ENCODE results near the gene CACHD1. TPM values are rescaled to one million over a fixed set of nuclear protein-coding genes. Genes with fewer than 3 reads are reported as not detected.

CACHD1 gene
- polyA plus RNA-seq, 1 of the 3 experiments (the other 2 are of a cell fraction), result 2.2 TPM

GRCh38 chr1:64499011-64499410, 29.1 kb downstream of the CACHD1 start (continued):
- TF ChIP-seq EZH2phosphoT487 (IDR thresholded peaks at IDR 0.05; ENCODE audit: borderline replicate concordance, low read depth) (no peak), MAX (IDR thresholded peaks at IDR 0.05; ENCODE audit: low read depth) (no peak), GATA2 (CRISPR knock-in tag; IDR thresholded peaks at IDR 0.05) (no peak), TCF12 (IDR thresholded peaks at IDR 0.05) (no peak), FOXJ3 (CRISPR knock-in tag; IDR thresholded peaks at IDR 0.05) (no peak), MXI1 (IDR thresholded peaks at IDR 0.05; ENCODE audit: low read depth, low read length) (no peak), RXRA (IDR thresholded peaks at IDR 0.05; ENCODE audit: borderline replicate concordance, low read depth) (no peak), FOXM1 (IDR thresholded peaks at IDR 0.05; ENCODE audit: low read depth) (no peak), NRF1 (IDR thresholded peaks at IDR 0.05; ENCODE audit: low read depth, low read length) (no peak), RFX5 (IDR thresholded peaks at IDR 0.05; ENCODE audit: low read length) (no peak)

GRCh38 chr1:64499966-64500365, 30.0 kb downstream of the CACHD1 start:
- Histone ChIP-seq H3K9me2 (no peaks in the 10 kb centered on the region), H3K4me3 (ENCODE audit: low read depth in 2 of 2, low read length in 1 of 2) (no peak overlapping the region), H3K27me3 (ENCODE audit: insufficient read depth) (no peaks in the 10 kb centered on the region), H3K4me2 (no peak overlapping the region), H3K27ac (ENCODE audit: low read depth in 2 of 2, low read length in 1 of 2) (no peak overlapping the region), H3K36me3 (replicated peaks in 1 of 2; ENCODE audit: control insufficient read depth in 1 of 2, insufficient read depth in 2 of 2, low read length in 1 of 2) (no peaks in the 10 kb centered on the region), H3K9me3 (no peaks in the 10 kb centered on the region), H2AFZ (ENCODE audit: low read depth) (no peak overlapping the region), H3K4me1 (ENCODE audit: control insufficient read depth in 1 of 2, insufficient read depth in 2 of 2, low read depth in 1 of 2, low read length in 1 of 2) (peaks cover 21 to 37% of the 10 kb centered on the region in 2 experiments; a peak in 3 of 4 replicates), H3K79me2 (ENCODE audit: insufficient read depth) (no peaks in the 10 kb centered on the region), H4K20me1 (ENCODE audit: insufficient read depth) (no peaks in the 10 kb centered on the region), H3K9ac (no peak overlapping the region), H3F3A (replicated peaks; ENCODE audit: insufficient read depth) (peaks cover 4% of the 10 kb centered on the region)
- no peak for DNase-seq
- TF ChIP-seq MXI1 (IDR thresholded peaks at IDR 0.05; ENCODE audit: low read depth, low read length) (no peak), RAD21 (IDR thresholded peaks at IDR 0.05; ENCODE audit: low read length) (peak; percentile 32), TAF1 (IDR thresholded peaks at IDR 0.05; ENCODE audit: borderline replicate concordance, low read depth, low read length) (no peak), USF1 (IDR thresholded peaks at IDR 0.05; ENCODE audit: borderline replicate concordance, low read depth) (peak; percentile 27; the same call in 1 of the 2 replicates), SIN3A (IDR thresholded peaks at IDR 0.05; ENCODE audit: borderline replicate concordance, low read depth, low read length) (no peak)
- ChIA-PET CTCF (interaction anchor here (0.9 kb wide), 1 partner anchor 10 kb away, joined by 5 read pairs; no protein-coding TSS in a partner anchor), POLR2A (no interaction called here)
- WGBS (ENCODE audit: low lambda C conversion rate), result 100% methylated on average over 1 of the region's 1 CpG

- Histone ChIP-seq H3K9me3 (no peaks in the 10 kb centered on the region), H3K9ac (no peak overlapping the region), H3K27me3 (ENCODE audit: insufficient read depth) (no peaks in the 10 kb centered on the region), H3K4me2 (no peak overlapping the region), H3K4me1 (ENCODE audit: control insufficient read depth in 1 of 2, insufficient read depth in 2 of 2, low read depth in 1 of 2, low read length in 1 of 2) (peaks cover 16 to 34% of the 10 kb centered on the region in 2 experiments; a peak in 3 of 4 replicates), H4K20me1 (ENCODE audit: insufficient read depth) (no peaks in the 10 kb centered on the region), H3F3A (replicated peaks; ENCODE audit: insufficient read depth) (peaks cover 4% of the 10 kb centered on the region), H3K36me3 (replicated peaks in 1 of 2; ENCODE audit: control insufficient read depth in 1 of 2, insufficient read depth in 2 of 2, low read length in 1 of 2) (no peaks in the 10 kb centered on the region), H3K79me2 (ENCODE audit: insufficient read depth) (0 out of 2 replicates have a peak, but pooled peaks cover under 1% of the 10 kb centered on the region), H3K27ac (ENCODE audit: low read depth in 2 of 2, low read length in 1 of 2) (peak overlapping the region in 1 of 2 experiments; percentile 86; a peak in 1 of 4 replicates), H3K4me3 (ENCODE audit: low read depth in 2 of 2, low read length in 1 of 2) (no peak overlapping the region), H3K9me2 (no peaks in the 10 kb centered on the region), H2AFZ (ENCODE audit: low read depth) (no peak overlapping the region)
- POLR2A ChIA-PET, result no interaction called here
- CTCF ChIA-PET, result interaction anchor here (0.7 to 2.3 kb wide), 6 partner anchors 9 to 333 kb away, joined by 3 to 7 read pairs (median 3); no protein-coding TSS in a partner anchor
- DNase-seq, result no peak
- WGBS (ENCODE audit: low lambda C conversion rate), result 29% methylated on average over 1 of the region's 1 CpG
- TF ChIP-seq USF1 (IDR thresholded peaks at IDR 0.05; ENCODE audit: borderline replicate concordance, low read depth) (no peak), FOSL2 (IDR thresholded peaks at IDR 0.05; ENCODE audit: borderline replicate concordance, low read depth) (no peak), NRF1 (IDR thresholded peaks at IDR 0.05; ENCODE audit: low read depth, low read length) (no peak), EP300 (IDR thresholded peaks at IDR 0.05; ENCODE audit: borderline replicate concordance in 1 of 2, low read depth in 1 of 2, low read length in 1 of 2) (no peak), MEF2A (IDR thresholded peaks at IDR 0.05; ENCODE audit: borderline replicate concordance, low read depth) (no peak), RAD21 (IDR thresholded peaks at IDR 0.05; ENCODE audit: low read length) (no peak), ELF1 (IDR thresholded peaks at IDR 0.05) (no peak), FOXM1 (IDR thresholded peaks at IDR 0.05; ENCODE audit: low read depth) (no peak), CHD2 (IDR thresholded peaks at IDR 0.05; ENCODE audit: low read length, partially characterized antibody) (no peak), JUND (IDR thresholded peaks at IDR 0.05) (no peak), EZH2phosphoT487 (IDR thresholded peaks at IDR 0.05; ENCODE audit: borderline replicate concordance, low read depth) (no peak), YY1 (IDR thresholded peaks at IDR 0.05; ENCODE audit: low read depth) (no peak), SMC3 (IDR thresholded peaks at IDR 0.05; ENCODE audit: low read depth, low read length) (no peak), ZBTB33 (IDR thresholded peaks at IDR 0.05; ENCODE audit: borderline replicate concordance, low read depth) (no peak), GABPA (IDR thresholded peaks at IDR 0.05; ENCODE audit: low read depth) (no peak), POLR2AphosphoS5 (IDR thresholded peaks at IDR 0.05; ENCODE audit: low read depth, low read length) (no peak)
These were observed 32.2 kb downstream of the CACHD1 start for GRCh38 chr1:64502083-64502482.
